ENCODE data around the gene JAK1.

The JAK1 gene

DNA sequence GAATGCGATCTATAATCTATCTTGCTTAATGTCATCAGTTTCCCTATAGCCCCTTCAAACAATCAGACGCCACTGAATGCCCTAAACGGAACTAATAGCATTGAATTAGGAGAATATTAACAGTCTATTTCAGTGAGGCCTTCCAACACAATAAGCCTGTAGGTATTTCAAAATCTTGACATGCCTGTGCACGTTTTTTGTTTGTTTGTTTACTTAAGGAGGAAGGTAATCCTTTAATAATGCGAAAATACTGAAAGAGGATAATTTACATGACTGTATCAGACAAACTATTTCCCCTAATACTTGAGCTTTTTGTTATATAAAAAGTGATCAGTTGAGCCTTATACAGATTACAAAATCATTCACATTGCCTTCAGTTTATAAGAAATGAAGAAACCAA, 29.0 kb upstream of the JAK1 start:
- Histone ChIP-seq H3K9me3 (ENCODE audit: control insufficient read depth, low read length) (no peaks in the 10 kb centered on the region), H2AK5ac (ENCODE audit: low read length, severe bottlenecking) (no peak overlapping the region), H4K91ac (ENCODE audit: low read length) (no peak overlapping the region), H4K8ac (ENCODE audit: low read length) (no peak overlapping the region), H2BK120ac (ENCODE audit: low read depth, low read length) (no peak overlapping the region), H2BK5ac (ENCODE audit: low read depth, low read length, poor library complexity, severe bottlenecking) (no peak overlapping the region), H3K27me3 (ENCODE audit: control insufficient read depth in 1 of 2, insufficient read depth in 1 of 2, low read length in 2 of 2) (no peaks in the 10 kb centered on the region), H3K18ac (ENCODE audit: low read depth in 1 of 2, low read length in 2 of 2) (no peak overlapping the region), H2BK12ac (ENCODE audit: low read length in 2 of 2) (no peak overlapping the region), H3K14ac (ENCODE audit: low read length in 2 of 2) (no peak overlapping the region), H3K4me3 (ENCODE audit: insufficient read depth in 1 of 2, low read depth in 1 of 2, low read length in 2 of 2) (no peak overlapping the region), H3K9ac (ENCODE audit: low read length) (no peak overlapping the region), H2AFZ (ENCODE audit: low read depth, low read length) (no peak overlapping the region), H3K4me2 (ENCODE audit: low read length, poor library complexity, severe bottlenecking) (no peak overlapping the region), H3K4ac (ENCODE audit: low read depth in 1 of 2, low read length in 2 of 2) (no peak overlapping the region), H2BK15ac (ENCODE audit: low read depth, poor library complexity, severe bottlenecking) (no peak overlapping the region), H3K27ac (ENCODE audit: low read length, poor library complexity, severe bottlenecking) (no peak overlapping the region), H3K23ac (ENCODE audit: low read length in 2 of 2) (no peak overlapping the region), H3K36me3 (ENCODE audit: control insufficient read depth in 1 of 2, insufficient read depth in 2 of 2, low read depth in 1 of 2, low read length in 2 of 2) (peaks cover 0 to 3% of the 10 kb centered on the region in 2 experiments), H3K4me1 (ENCODE audit: control insufficient read depth, insufficient read depth, low read depth, low read length) (no peaks in the 10 kb centered on the region), H3K79me1 (replicated peaks; ENCODE audit: low read length, poor library complexity, severe bottlenecking) (no peaks in the 10 kb centered on the region)
- WGBS: 81% methylated on average over 2 of the region's 5 CpGs
- DNase-seq: no peak

- Histone ChIP-seq H2AFZ (ENCODE audit: low read depth, low read length) (no peak overlapping the region), H3K23ac (ENCODE audit: low read length in 2 of 2) (no peak overlapping the region), H3K4me2 (ENCODE audit: low read length, poor library complexity, severe bottlenecking) (no peak overlapping the region), H3K4me1 (ENCODE audit: control insufficient read depth, insufficient read depth, low read depth, low read length) (peaks cover 2% of the 10 kb centered on the region), H4K91ac (ENCODE audit: low read length) (no peak overlapping the region), H3K79me1 (replicated peaks; ENCODE audit: low read length, poor library complexity, severe bottlenecking) (no peaks in the 10 kb centered on the region), H2BK5ac (ENCODE audit: low read depth, low read length, poor library complexity, severe bottlenecking) (no peak overlapping the region), H2BK120ac (ENCODE audit: low read depth, low read length) (no peak overlapping the region), H3K36me3 (ENCODE audit: control insufficient read depth in 1 of 2, insufficient read depth in 2 of 2, low read depth in 1 of 2, low read length in 2 of 2) (peaks cover 0 to 13% of the 10 kb centered on the region in 2 experiments), H3K4ac (ENCODE audit: low read depth in 1 of 2, low read length in 2 of 2) (no peak overlapping the region), H3K27me3 (ENCODE audit: control insufficient read depth in 1 of 2, insufficient read depth in 1 of 2, low read length in 2 of 2) (no peaks in the 10 kb centered on the region), H2BK12ac (ENCODE audit: low read length in 2 of 2) (no peak overlapping the region), H3K18ac (ENCODE audit: low read depth in 1 of 2, low read length in 2 of 2) (peak overlapping the region in 1 of 2 experiments; percentile 40), H2AK5ac (ENCODE audit: low read length, severe bottlenecking) (no peak overlapping the region), H2BK15ac (ENCODE audit: low read depth, poor library complexity, severe bottlenecking) (no peak overlapping the region), H3K9me3 (ENCODE audit: control insufficient read depth, low read length) (no peaks in the 10 kb centered on the region), H3K9ac (ENCODE audit: low read length) (no peak overlapping the region), H3K27ac (ENCODE audit: low read length, poor library complexity, severe bottlenecking) (no peak overlapping the region), H3K14ac (ENCODE audit: low read length in 2 of 2) (no peak overlapping the region), H3K4me3 (ENCODE audit: insufficient read depth in 1 of 2, low read depth in 1 of 2, low read length in 2 of 2) (no peak overlapping the region), H4K8ac (ENCODE audit: low read length) (no peak overlapping the region)
- 92% methylated on average over 3 of the region's 3 CpGs for WGBS
- DNase-seq: peak; percentile 70
Measured at GRCh38 chr1:64986903-64987871, 20.8 kb upstream of the JAK1 start.

- no peak overlapping the region for H3K27ac ChIP-seq (ENCODE audit: low read length, poor library complexity, severe bottlenecking)
- no peaks in the 10 kb centered on the region for H3K27me3 ChIP-seq (ENCODE audit: control insufficient read depth in 1 of 2, insufficient read depth in 1 of 2, low read length in 2 of 2)
- H3K4me3 ChIP-seq (ENCODE audit: insufficient read depth in 1 of 2, low read depth in 1 of 2, low read length in 2 of 2): no peak overlapping the region
- peaks cover 8% of the 10 kb centered on the region for H3K4me1 ChIP-seq (ENCODE audit: control insufficient read depth, insufficient read depth, low read depth, low read length)
- no peak overlapping the region for H2BK15ac ChIP-seq (ENCODE audit: low read depth, poor library complexity, severe bottlenecking)
- H2BK12ac ChIP-seq (ENCODE audit: low read length in 2 of 2): no peak overlapping the region
- 90% methylated on average over 3 of the region's 3 CpGs for WGBS
- H3K4ac ChIP-seq (ENCODE audit: low read depth in 1 of 2, low read length in 2 of 2): no peak overlapping the region
- no peak overlapping the region for H3K14ac ChIP-seq (ENCODE audit: low read length in 2 of 2)
- no peak overlapping the region for H4K8ac ChIP-seq (ENCODE audit: low read length)
- H3K18ac ChIP-seq (ENCODE audit: low read depth in 1 of 2, low read length in 2 of 2): no peak overlapping the region
- no peak overlapping the region for H3K4me2 ChIP-seq (ENCODE audit: low read length, poor library complexity, severe bottlenecking)
- peaks cover 0 to 14% of the 10 kb centered on the region in 2 experiments for H3K36me3 ChIP-seq (ENCODE audit: control insufficient read depth in 1 of 2, insufficient read depth in 2 of 2, low read depth in 1 of 2, low read length in 2 of 2)
- H2BK120ac ChIP-seq (ENCODE audit: low read depth, low read length): no peak overlapping the region
- no peaks in the 10 kb centered on the region for H3K79me1 ChIP-seq (replicated peaks; ENCODE audit: low read length, poor library complexity, severe bottlenecking)
- no peak overlapping the region for H4K91ac ChIP-seq (ENCODE audit: low read length)
- H2AFZ ChIP-seq (ENCODE audit: low read depth, low read length): no peak overlapping the region
- no peak overlapping the region for H2AK5ac ChIP-seq (ENCODE audit: low read length, severe bottlenecking)
- H3K9me3 ChIP-seq (ENCODE audit: control insufficient read depth, low read length): no peaks in the 10 kb centered on the region
- no peak for DNase-seq
- no peak overlapping the region for H2BK5ac ChIP-seq (ENCODE audit: low read depth, low read length, poor library complexity, severe bottlenecking)
- H3K9ac ChIP-seq (ENCODE audit: low read length): no peak overlapping the region
- H3K23ac ChIP-seq (ENCODE audit: low read length in 2 of 2): no peak overlapping the region
Measured at GRCh38 chr1:64984737-64985136, 18.4 kb upstream of the JAK1 start.

- H2AK5ac ChIP-seq (ENCODE audit: low read length, severe bottlenecking): peak overlapping the region; percentile 79
- no peak overlapping the region for H2BK12ac ChIP-seq (ENCODE audit: low read length in 2 of 2)
- WGBS: 96% methylated on average over 3 of the region's 3 CpGs
- H3K4me2 ChIP-seq (ENCODE audit: low read length, poor library complexity, severe bottlenecking): no peak overlapping the region
- no peak overlapping the region for H2BK5ac ChIP-seq (ENCODE audit: low read depth, low read length, poor library complexity, severe bottlenecking)
- no peak overlapping the region for H3K18ac ChIP-seq (ENCODE audit: low read depth in 1 of 2, low read length in 2 of 2)
- H3K9me3 ChIP-seq (ENCODE audit: control insufficient read depth, low read length): no peaks in the 10 kb centered on the region
- H4K91ac ChIP-seq (ENCODE audit: low read length): no peak overlapping the region
- H3K9ac ChIP-seq (ENCODE audit: low read length): no peak overlapping the region
- H3K4me3 ChIP-seq (ENCODE audit: insufficient read depth in 1 of 2, low read depth in 1 of 2, low read length in 2 of 2): no peak overlapping the region
- H3K4ac ChIP-seq (ENCODE audit: low read depth in 1 of 2, low read length in 2 of 2): no peak overlapping the region
- peaks cover 8% of the 10 kb centered on the region for H3K4me1 ChIP-seq (ENCODE audit: control insufficient read depth, insufficient read depth, low read depth, low read length)
- no peaks in the 10 kb centered on the region for H3K79me1 ChIP-seq (replicated peaks; ENCODE audit: low read length, poor library complexity, severe bottlenecking)
- H3K27ac ChIP-seq (ENCODE audit: low read length, poor library complexity, severe bottlenecking): no peak overlapping the region
- H4K8ac ChIP-seq (ENCODE audit: low read length): no peak overlapping the region
- H2BK15ac ChIP-seq (ENCODE audit: low read depth, poor library complexity, severe bottlenecking): no peak overlapping the region
- no peak overlapping the region for H3K14ac ChIP-seq (ENCODE audit: low read length in 2 of 2)
- H2AFZ ChIP-seq (ENCODE audit: low read depth, low read length): no peak overlapping the region
- no peak overlapping the region for H2BK120ac ChIP-seq (ENCODE audit: low read depth, low read length)
- no peaks in the 10 kb centered on the region for H3K27me3 ChIP-seq (ENCODE audit: control insufficient read depth in 1 of 2, insufficient read depth in 1 of 2, low read length in 2 of 2)
- H3K23ac ChIP-seq (ENCODE audit: low read length in 2 of 2): no peak overlapping the region
- H3K36me3 ChIP-seq (ENCODE audit: control insufficient read depth in 1 of 2, insufficient read depth in 2 of 2, low read depth in 1 of 2, low read length in 2 of 2): peaks cover 0 to 19% of the 10 kb centered on the region in 2 experiments
- DNase-seq: no peak
Measured at GRCh38 chr1:64984106-64984505, 17.8 kb upstream of the JAK1 start.

Data from mesenchymal stem cell (in vitro differentiated cells and primary cell).